NCI-H2081 (cell line): Measurements from ENCODE around the gene SNTN.

ENCODE experiments used
- DNase-seq, 2 experiments: peaks; one replicate each; lab custom pipeline; 2025; lab: John Stamatoyannopoulos, UW

SNTN gene

DNA sequence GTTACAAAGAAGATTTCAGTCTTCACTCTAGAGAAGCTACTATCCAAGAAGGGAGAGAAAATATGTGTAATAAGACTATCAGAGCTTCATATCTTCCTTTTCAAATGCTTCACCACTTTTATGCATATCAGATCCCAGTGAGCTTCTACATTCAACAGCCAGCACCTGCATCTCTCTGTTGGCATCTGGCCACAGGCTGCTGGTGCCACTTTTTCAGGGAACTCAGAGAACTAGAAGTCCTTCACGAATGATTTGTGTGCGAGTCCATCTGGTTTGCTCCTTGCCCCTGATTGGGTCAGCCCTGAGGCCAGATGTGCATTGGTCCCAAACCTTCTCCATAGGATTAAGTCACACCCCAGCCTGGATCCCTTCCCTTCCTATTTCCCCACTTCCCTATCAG lies 22.1 kb downstream of the SNTN start:
- DNase-seq, result no peak

DNA sequence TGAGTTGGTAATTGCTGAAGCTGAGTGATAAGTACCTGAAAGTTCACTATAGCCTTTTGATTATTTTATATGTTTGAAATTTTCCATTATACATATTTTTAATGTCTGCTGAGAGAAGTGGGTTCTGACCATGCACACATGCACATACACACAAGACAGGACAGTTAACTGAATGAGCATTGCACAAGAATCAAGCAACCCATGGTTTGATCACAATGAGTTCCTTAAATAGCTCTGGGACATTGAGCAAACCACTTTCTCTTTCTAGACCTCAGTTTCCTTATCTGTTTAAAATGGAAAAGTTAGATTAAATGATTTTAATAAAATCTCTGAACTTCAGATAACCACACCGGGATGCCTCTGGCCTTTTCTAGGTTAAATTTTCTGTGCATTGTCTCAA lies 26.7 kb downstream of the SNTN start:
- no peak for DNase-seq

DNA sequence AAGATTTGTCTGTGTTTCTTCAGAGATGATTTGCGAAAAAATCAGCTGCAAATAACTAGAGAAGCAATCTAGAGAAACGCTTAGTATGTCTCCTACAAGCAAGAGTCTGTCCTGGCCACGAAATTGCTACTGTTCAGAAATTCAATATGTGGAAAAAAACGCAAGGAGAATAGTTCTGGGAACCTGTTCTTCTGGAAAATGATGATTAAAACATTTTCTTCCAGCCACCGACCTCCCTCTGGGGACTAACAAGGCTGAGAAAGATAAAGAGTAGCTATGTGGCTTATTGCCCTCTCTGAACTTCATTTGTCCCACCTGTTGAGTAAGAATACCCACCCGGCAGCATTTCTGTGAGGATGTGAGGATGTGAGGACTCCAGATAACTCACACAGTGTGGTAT lies 31.6 kb downstream of the SNTN start:
- no peak for DNase-seq

DNA sequence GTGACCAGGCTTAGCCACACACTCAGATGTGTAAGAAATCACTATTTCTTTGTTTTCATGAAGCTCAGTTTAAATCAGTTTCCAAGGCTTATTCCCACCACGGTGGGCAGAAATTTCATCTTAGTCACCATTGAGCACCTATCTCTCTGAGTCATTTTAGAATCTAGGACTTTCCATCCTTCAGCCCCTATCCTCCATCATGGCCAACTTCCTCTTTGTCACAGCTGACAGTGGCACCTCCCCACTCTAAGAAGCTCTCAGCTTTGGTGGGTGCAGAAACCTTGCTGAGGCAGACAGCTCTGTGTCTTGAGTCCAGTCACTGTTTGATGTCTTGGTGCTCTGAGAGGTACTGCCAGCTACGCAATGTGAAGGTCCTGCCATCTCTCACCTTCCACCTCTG lies 32.9 kb downstream of the SNTN start:
- DNase-seq, result no peak

DNA sequence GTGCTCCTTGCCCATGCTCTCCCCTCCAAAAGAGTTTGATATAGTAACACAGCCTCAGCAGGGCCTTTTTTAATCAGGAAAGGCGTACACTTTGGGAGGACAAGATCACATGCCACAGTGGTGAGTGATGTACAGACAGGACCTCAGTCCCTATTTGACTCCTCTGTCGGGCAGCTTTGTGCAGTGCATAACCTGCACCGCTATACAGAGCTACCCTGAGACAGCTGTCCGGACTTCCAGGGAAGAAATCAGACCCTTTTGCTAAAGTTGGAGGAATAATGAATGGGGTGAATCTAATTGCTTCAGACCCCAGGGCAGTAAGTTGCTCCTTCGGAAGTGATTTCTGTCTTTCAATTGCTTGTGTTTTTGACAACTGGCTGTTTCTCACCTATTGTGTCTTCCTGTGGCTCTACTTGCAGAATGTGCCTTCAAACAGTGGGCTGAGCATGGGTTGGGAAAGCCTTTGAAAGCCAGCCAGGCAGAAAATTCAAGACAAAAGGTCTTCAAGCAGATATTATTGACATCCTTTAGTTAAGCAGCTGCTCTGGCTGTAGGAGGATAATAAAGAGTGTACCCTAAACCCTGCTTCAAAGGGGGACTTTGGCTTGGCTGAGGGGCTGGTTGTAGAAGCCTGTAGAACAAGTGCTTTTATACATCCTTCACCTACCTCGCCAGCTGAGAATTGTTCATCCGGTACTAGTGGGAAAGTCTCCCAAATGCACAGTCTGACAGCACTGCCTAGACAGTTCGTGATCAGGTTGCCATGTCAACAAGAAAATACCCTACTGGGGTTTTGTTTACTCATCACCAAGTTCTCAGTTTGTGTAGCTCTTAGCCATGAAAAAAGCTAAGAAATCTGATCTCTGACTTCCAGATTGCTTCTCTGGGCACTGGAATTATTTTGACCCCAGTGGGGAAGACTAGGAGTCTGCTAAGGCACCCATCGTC lies 35.1 kb downstream of the SNTN start:
- peak in 1 of 2 experiments; percentile 49 for DNase-seq

DNA sequence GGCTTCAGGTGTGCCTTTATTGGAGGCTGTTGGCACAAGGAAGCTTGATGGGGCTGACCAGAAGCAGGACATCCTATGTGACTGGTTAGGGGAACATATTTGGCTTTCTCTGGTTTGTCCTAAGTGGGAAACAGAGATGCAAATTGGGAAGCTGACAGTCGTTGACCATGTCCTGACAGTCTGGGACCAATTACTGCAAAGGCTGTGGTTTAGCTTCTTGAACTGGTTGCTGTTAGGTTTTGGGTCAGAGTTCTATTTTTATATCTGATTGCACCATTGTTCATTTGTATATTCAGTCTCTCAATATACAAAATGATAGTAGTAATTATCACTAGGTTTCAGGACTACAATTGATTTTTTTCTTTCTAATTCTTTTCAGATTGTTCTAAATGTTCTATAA lies 36.8 kb downstream of the SNTN start:
- no peak for DNase-seq

DNA sequence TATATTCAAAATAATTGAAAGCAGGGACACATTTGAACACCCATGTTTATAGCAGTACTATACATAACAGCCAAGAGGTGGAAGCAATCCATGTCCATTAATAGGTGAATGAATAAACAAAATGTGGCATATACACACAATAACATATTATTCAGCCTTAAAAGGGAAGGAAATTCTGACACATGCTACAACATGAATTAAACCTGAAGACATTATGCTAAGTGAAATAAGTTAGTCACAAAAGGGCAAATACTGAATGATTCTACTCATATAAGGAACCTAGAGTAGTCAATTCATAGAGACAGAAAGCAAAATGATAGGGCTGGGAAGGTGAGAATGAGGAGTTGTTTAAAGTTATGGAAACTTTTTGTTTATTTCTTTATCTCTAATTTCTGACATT lies 40.9 kb downstream of the SNTN start:
- DNase-seq, result no peak

DNA sequence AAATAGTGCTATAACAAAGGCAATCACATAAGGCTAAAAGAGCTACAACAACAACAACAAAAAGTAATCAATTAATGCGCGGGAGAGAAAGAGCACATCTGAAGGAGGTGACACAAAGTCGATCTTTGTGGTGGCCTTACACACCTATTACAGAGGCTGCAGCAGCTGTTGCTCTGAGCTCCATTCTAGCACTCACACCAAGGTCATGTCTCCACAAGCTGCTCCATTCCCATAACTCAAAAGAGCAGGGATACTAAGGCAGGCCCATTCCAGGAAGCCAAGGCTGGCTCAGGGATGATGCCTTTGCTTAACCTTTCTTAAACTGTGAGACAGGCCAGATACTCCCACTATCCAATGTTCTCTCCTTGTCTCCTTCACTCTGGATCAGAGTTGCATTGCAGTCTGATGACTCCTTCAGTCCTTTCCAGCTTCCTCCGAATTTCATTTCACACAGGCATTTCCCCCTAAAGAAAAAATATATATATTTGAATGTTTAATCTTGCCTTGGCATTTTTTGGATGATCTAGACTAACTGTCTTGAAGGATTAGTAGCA lies 52.7 kb downstream of the SNTN start:
- no peak for DNase-seq

DNA sequence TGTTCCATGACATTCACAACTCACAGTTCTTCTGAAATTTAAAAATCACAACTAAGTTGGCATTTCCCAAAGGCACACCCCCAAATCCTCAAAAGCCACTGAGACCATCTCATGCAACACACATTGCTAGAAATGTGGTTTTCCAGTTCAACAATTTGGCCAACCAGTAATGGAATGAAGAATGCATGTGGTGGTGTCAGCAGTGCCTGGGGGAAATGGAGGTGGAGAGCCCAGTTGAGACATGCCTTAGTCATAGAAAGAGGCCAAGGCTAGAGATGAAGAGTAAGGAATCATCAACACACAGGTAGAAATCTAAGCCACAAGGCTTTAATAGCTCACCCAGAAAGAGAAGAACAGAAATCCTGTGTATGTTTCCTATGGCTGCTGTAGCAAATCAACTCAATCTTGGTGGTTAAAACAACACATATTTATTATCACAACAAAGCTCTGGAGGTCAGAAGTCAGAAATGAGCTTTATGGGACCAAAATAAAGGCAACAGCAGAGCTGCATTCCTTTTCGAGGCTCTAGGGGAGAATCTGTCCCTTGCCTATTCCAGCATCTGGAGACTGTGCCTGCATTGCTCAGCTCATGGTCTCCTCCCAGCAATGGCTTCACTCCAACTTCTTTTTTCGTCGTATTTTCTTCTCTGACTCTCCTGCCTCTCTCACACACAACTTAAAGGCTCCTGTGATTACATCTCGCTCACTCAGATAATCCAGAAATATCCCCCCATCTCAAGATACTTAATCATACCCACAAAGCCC lies 54.0 kb downstream of the SNTN start:
- no peak for DNase-seq

DNA sequence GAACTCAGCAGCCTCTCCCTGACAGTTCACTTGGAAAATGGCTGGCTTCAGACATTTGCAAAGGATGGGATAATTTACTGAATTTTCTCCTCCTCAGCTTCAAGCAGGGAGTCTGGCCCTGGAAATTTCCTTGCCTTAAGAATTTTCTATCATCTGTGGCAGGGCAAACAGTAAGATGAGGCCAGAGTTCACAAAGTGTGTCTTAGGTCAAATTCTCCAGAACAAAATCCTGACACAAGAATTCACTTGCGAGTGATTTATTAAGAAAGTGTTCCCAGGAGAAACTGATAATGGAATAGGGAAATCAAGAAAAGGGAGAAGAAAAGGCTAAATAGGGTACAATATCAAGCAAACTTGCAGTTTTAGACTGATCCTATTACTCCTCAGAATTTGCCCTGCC lies 55.3 kb downstream of the SNTN start:
- DNase-seq, result no peak

DNA sequence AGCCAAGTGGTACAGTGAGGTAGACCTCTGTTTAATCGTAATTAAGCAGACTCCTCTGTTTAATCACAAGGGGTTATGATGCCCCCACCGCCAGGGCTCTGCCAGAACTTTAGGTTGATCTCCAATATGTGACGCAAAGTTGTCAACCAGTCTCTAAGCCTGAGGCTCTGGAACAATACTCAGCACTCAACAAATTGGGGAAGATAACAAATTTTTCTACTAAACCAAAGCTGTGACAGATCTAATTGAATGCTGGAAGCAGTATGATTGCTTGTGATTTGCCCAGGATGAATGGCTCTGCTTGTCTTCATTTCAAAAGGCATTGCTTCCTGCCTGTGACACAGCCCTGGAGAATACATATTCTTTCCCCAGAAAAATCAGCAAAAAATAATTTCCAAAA lies 57.1 kb downstream of the SNTN start:
- no peak for DNase-seq
